Hematopoietic multipotent progenitor cell treated with erythropoietin and hydrocortisone succinate and interleukin-3 and kit ligand, for 4 days (in vitro differentiated cells): ENCODE measurements around the gene C18orf63.
"Not testable (repeated sequence)": the region's sequence is repeated elsewhere in the genome, so short reads cannot be mapped to it uniquely, and the experiment has no call there.

Experiments used
- DNase-seq: peaks from one replicate; pipeline ENCODE4 v3.0.0-alpha.2; 2015

Gene C18orf63

GRCh38 chr18:74315464-74316256 lies at the start of gene C18orf63:
TSS of gene C18orf63 (plus strand) at chr18:74315839. CDS start at chr18:74317866, 2,027 bp downstream.
- no peak for DNase-seq

GRCh38 chr18:74266161-74266560 lies 49.5 kb upstream of the C18orf63 start:
- DNase-seq, result no peak

- no peak for DNase-seq
These were observed 47.5 kb upstream of the C18orf63 start for GRCh38 chr18:74268175-74268574.

- no peak for DNase-seq
These were observed 46.6 kb upstream of the C18orf63 start for GRCh38 chr18:74268933-74269620.

- no peak for DNase-seq
These were observed 44.0 kb upstream of the C18orf63 start for GRCh38 chr18:74271635-74272034.

GRCh38 chr18:74273394-74273793 lies 42.2 kb upstream of the C18orf63 start:
- DNase-seq, result no peak

- DNase-seq, result no peak
These were observed 40.9 kb upstream of the C18orf63 start for GRCh38 chr18:74274700-74275099.

- DNase-seq, result no peak
These were observed 39.9 kb upstream of the C18orf63 start for GRCh38 chr18:74275736-74276135.

- DNase-seq, result no peak
These were observed 39.0 kb upstream of the C18orf63 start for GRCh38 chr18:74276609-74277008.

GRCh38 chr18:74277296-74277695 lies 38.3 kb upstream of the C18orf63 start:
- no peak for DNase-seq

GRCh38 chr18:74278058-74278457 lies 37.6 kb upstream of the C18orf63 start:
- no peak for DNase-seq

- no peak for DNase-seq
These were observed 36.7 kb upstream of the C18orf63 start for GRCh38 chr18:74278983-74279382.

GRCh38 chr18:74281011-74281979 lies 34.3 kb upstream of the C18orf63 start:
- no peak for DNase-seq

GRCh38 chr18:74281980-74282754 lies 33.5 kb upstream of the C18orf63 start:
- DNase-seq, result peak; percentile 18

- no peak for DNase-seq
These were observed 32.7 kb upstream of the C18orf63 start for GRCh38 chr18:74282755-74283554.

GRCh38 chr18:74283646-74284045 lies 32.0 kb upstream of the C18orf63 start:
- no peak for DNase-seq

GRCh38 chr18:74284191-74284979 lies 31.3 kb upstream of the C18orf63 start:
- no peak for DNase-seq

- no peak for DNase-seq
These were observed 30.7 kb upstream of the C18orf63 start for GRCh38 chr18:74284980-74285355.

GRCh38 chr18:74285583-74285982 lies 30.1 kb upstream of the C18orf63 start:
- not testable (repeated sequence) for DNase-seq

GRCh38 chr18:74286106-74286855 lies 29.4 kb upstream of the C18orf63 start:
- no peak for DNase-seq
